ENCODE results near the gene MYOF.
"Not testable (repeated sequence)": the region's sequence is repeated elsewhere in the genome, so short reads cannot be mapped to it uniquely, and the experiment has no call there.

MYOF gene

GRCh38 chr10:93346694-93347093 lies 135.4 kb downstream of the MYOF start:
- DNase-seq (ENCODE audit: low spot score) = no peak

DNA sequence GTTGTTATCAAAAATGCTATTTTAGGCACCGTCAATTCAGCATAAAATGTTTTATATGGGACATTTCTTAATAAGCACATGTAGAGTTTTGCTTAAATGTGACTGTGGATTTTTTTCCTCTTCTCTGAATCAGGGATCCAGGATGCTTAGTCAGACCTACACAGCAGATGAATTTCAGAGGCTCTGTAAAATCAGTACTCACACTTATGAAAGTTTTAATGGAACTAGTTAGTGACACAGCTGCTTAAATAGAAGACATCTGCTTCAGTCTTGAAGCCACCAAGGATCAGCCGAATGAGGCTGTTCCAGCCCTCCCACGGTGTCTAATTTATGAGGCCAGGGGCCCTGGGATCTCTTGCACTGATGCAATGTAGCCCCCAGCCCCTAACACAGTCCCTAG lies 136.0 kb downstream of the MYOF start:
- no peak for DNase-seq (ENCODE audit: low spot score)

- no peak for DNase-seq (ENCODE audit: low spot score)
These were observed 137.4 kb downstream of the MYOF start for GRCh38 chr10:93344691-93345090.

DNA sequence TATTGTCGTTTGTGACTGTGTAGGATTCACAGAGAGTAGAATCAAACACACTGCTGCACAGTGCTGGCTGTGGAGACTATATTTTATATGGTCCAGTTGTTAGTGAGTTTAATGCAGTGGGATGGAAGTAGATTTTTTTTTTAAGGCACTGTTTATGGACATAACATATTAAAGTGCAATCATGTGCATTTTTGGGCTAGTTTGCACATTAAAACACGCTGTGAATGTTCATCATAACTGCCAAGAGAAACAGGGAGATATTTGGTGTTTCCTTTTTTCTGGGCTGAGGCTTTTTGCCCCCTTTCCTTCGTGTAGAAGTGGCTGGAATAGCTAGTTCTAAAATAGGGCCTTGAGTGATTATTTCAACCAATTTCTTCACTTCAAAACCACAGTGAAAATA lies 139.2 kb downstream of the MYOF start:
- DNase-seq (ENCODE audit: low spot score) = no peak

DNA sequence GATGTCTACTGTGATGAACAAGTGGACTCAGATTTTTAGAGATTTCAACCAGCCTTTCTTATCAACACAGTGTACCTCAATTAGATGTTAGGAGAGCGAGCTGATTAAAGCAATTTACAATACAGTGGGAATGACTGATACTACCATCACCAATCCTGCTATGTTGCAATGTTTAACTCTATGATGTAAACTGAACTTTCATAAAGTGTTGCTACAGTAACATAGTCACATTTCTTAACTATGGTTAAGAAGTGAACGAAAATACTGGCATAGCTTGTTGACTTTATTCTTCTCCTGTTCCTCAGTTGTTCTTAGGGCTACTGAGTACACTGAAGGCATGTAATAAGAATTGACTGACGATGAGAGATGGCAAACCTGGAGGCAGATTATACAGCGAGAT lies 139.8 kb downstream of the MYOF start:
- DNase-seq (ENCODE audit: low spot score) = no peak

- DNase-seq (ENCODE audit: low spot score) = no peak
These were observed 144.8 kb downstream of the MYOF start for GRCh38 chr10:93337309-93337721.

DNA sequence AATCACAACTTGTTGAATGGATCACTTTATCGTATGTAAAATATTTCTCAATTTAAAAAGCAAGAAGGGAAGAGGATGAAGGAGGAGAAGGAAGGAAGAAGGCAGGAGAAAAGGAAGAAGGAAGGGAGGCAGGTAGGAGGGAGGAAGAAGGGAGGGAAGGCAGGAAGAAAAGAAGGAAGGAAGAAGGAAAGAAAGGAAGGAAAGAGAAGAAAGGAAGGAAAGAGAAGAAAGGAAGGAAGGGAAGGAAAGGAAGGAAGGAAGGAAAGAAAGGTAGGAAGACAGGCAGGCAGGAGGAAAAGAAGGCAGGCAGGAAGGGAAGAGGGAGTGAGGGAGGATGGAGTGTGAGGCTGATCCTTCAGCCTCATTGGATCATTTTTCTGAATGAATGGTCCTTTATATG lies 145.5 kb downstream of the MYOF start:
- no peak for DNase-seq (ENCODE audit: low spot score)

DNA sequence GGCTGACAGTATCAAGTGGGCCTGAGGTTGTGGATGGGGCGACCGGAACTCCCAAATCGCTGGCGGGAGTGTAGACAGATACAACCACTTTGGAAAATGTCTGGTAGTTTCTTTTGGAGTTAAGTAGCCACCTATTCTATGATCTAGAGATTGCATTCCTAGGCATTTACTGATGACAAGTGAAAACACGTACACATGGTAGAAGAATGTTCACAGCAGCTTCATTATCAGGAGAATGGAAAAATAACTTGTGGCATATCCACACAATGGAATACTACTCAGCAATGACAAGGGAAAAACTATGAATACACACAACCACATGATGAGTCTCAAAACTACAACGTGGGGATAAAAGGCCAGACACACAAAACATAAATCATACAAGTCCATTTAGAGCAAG lies 146.0 kb downstream of the MYOF start:
- DNase-seq (ENCODE audit: low spot score) = no peak

- no peak for DNase-seq (ENCODE audit: low spot score)
These were observed 147.2 kb downstream of the MYOF start for GRCh38 chr10:93334901-93335327.

GRCh38 chr10:93334181-93334580 lies 148.0 kb downstream of the MYOF start:
- no peak for DNase-seq (ENCODE audit: low spot score)

DNA sequence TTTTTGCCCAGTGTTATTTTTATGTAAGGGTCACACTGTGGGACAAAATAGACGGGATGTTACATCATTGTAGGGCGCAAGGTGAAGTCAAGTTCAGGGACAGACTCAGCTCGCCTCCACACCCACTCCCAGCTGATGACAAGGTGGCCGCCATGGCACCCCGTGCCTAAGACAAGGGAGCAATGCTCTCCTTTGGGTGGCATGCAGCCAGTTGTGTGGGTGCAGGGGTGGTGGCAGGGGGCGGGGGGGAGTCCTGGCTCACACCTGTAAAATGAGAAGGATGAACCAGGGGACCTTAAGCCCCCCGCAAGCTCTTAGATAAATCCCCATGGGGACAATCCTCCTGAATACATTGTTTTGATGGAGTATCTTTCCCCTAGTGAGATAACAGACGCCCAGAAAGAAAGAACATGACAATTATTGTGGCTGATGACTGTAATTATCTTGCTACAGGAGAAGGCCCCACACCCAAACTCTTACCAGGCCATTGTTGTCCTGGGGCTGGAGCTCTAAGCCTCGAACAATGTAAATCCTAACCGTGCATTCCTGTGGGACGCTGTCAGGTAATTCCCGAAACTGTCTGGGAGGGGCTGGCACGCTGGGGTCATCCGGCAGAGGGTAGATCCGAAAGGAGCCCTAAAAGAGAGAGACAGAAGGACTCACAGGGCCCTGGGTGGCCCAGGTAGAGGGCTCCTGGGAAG lies 148.7 kb downstream of the MYOF start:
- no peak for DNase-seq (ENCODE audit: low spot score)

DNA sequence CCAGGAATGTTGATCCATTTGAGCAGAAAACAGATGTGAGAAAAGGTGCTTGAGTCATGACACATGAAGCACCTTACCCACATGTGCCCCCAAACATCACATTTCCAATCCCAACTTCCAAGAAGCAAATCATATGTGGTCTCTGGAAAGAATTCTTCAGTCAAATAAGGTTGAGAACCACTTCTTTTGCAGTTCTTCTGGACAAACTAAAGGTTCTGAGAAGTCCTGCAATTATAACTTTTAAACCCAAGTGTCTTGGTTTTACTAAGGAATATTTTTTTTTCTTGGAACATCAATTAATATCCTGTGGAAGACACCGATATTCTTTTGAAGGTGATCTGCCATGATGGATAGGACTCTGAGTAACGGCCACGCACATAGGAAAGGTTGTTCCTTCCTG lies 151.3 kb downstream of the MYOF start:
- no peak for DNase-seq (ENCODE audit: low spot score)

GRCh38 chr10:93319896-93320295 lies 162.2 kb downstream of the MYOF start:
- no peak for DNase-seq (ENCODE audit: low spot score)

DNA sequence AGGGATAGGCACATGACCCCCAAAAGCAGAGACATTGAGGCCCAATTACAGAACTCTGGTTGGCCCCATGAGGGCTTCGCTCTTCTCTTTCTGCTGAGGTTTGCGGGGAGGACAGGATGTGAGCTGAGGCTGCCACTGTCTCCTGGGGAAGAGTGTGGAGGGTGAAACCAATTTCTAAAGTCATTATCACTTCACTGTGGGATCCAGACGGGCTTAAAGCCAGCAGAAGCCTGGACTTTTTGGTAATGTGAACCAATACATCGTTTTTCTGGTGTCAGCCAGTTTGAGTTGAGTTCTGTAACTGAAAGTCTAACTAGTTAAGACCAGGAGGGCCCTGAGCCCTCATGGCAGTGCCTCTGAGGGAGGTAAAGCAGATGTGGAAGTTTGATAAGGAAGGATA lies 163.0 kb downstream of the MYOF start:
- DNase-seq (ENCODE audit: low spot score) = no peak

DNA sequence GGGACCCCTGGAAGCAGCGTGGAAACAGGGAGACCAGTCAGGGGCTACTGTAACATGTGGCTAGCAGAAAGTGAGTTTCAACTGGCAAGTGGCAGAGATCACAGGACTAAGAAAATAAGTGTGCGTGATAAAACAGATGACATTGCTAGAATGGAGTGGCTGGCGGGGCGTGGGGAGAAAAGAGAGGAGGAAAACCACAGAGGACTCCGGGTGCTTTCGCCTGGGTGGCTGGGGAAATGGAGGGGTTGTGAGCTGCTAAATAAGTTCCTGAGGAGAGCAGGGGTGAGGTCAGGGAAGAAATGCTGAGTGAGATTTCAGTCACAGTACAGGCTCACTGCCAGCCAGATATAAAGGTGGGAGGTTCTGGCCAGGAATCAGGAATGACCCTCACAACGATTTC lies 166.9 kb downstream of the MYOF start:
- DNase-seq (ENCODE audit: low spot score) = no peak

GRCh38 chr10:93314656-93315055 lies 167.5 kb downstream of the MYOF start:
- DNase-seq (ENCODE audit: low spot score) = not testable (repeated sequence)

GRCh38 chr10:93313798-93314197 lies 168.3 kb downstream of the MYOF start:
- DNase-seq (ENCODE audit: low spot score) = no peak

DNA sequence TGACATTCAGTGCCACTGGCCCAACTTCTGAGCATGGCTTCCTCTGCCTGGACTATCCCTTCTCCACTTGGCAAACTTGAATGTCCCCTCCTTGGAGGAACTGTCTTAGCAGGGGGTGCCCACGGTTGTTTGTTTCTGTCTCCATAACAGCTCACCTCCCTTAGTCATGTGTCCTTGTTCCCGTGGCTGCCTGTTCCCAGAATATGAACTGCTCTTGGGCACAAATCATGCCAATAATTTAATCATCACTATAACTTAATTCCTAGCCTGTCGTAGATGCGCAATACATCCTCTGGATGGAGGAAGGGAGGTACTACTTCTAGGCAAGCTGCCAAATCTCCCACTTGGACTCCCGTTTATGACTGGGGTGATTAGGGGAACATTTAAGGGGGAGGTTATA lies 173.1 kb downstream of the MYOF start:
- no peak for DNase-seq (ENCODE audit: low spot score)

GRCh38 chr10:93305122-93305521 lies 177.0 kb downstream of the MYOF start:
- DNase-seq (ENCODE audit: low spot score) = no peak

- no peak for DNase-seq (ENCODE audit: low spot score)
These were observed 181.2 kb downstream of the MYOF start for GRCh38 chr10:93300981-93301380.

DNA sequence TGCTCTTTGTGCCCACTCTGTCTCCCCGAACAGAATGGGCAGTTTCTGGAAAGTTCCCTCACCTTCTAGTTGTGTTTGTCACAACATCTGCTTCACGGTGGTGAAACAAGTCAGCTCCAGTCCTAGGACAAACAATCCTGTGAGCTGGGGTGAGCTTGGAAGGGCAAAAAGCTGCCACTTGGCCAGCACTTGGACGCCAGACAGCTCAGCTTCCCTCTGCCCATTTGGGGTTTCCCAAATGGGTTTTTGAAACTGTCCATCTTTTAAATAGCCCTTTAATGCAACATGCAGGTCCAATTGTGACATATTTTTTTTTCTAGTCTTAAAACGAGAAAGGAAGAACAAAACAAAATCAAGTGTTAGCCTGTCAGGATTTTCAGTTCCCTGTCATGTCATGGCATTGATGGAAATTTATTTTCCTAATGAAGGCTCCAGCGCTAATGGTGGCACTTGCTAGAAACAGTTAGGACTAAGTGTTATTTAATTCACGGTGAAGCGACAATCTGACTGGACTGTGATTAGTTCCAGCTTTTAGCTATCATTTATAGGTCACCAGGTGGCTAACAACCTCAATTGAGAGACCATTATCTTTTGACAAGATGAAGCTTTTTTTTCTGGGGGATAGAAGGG lies 181.7 kb downstream of the MYOF start:
- no peak for DNase-seq (ENCODE audit: low spot score)

DNA sequence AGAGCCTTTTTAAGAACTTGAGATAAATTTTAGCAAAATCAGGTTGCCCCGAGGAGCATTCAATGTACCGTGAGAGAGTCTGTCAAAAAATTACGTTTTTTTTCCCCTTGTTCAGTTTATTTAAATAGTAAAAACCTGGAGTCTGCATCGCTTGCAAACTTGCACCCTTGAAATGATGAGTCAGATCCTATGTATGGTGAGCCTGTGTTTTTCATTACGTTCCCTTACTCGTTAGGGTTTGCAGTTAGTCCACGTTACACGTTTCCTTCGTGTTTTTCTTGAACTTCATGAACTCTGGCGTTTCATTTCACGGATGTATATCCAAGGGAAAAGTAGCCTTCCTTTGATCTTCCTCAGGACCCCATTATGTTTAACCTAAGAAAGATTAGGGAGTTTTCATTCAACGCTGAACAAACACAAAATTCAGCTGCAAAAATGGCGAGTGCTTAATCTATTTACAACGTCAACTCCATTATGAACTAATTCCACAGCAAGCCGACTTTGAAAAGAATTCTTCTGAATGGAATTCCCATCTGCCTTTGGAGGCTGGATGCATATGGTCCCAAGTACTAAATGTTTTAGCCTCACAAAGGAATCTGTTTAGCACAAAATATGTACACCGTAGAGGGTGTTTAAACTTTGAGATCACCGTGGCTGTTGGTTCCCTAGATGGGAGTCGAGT lies 182.4 kb downstream of the MYOF start:
- DNase-seq (ENCODE audit: low spot score) = no peak

DNA sequence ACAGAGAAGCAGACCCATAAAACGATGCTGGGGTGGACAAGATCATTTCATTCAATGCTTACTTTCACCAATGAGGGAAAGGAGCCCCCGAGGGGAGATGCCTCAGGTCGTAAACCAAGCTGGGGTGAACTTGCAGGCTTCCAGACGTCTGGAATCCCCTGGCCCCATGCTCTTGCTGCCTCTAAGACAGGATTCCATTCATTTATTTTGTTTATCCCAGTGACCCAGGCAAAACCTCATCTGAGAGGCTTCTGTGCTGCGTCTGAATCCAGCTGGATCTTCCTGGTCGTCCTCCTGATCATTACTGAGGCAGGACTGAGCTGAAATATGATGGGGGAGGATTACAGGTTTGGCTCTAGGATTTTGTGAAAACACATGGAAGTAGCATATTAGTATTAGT lies 182.9 kb downstream of the MYOF start:
- DNase-seq (ENCODE audit: low spot score) = no peak

Data from CD4-positive, alpha-beta T cell treated with Interleukin-6 at 100 ng/mL for 8 hours (primary cell).